UCSD-AML1 (cell line): ENCODE measurements around the gene PIP5KL1.

Source experiments
- DNase-seq: peaks from one replicate; lab custom pipeline; 2025; ENCODE audit not compliant: unreplicated experiment; lab: John Stamatoyannopoulos, UW

The PIP5KL1 gene, protein sequence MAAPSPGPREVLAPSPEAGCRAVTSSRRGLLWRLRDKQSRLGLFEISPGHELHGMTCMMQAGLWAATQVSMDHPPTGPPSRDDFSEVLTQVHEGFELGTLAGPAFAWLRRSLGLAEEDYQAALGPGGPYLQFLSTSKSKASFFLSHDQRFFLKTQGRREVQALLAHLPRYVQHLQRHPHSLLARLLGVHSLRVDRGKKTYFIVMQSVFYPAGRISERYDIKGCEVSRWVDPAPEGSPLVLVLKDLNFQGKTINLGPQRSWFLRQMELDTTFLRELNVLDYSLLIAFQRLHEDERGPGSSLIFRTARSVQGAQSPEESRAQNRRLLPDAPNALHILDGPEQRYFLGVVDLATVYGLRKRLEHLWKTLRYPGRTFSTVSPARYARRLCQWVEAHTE

DNA sequence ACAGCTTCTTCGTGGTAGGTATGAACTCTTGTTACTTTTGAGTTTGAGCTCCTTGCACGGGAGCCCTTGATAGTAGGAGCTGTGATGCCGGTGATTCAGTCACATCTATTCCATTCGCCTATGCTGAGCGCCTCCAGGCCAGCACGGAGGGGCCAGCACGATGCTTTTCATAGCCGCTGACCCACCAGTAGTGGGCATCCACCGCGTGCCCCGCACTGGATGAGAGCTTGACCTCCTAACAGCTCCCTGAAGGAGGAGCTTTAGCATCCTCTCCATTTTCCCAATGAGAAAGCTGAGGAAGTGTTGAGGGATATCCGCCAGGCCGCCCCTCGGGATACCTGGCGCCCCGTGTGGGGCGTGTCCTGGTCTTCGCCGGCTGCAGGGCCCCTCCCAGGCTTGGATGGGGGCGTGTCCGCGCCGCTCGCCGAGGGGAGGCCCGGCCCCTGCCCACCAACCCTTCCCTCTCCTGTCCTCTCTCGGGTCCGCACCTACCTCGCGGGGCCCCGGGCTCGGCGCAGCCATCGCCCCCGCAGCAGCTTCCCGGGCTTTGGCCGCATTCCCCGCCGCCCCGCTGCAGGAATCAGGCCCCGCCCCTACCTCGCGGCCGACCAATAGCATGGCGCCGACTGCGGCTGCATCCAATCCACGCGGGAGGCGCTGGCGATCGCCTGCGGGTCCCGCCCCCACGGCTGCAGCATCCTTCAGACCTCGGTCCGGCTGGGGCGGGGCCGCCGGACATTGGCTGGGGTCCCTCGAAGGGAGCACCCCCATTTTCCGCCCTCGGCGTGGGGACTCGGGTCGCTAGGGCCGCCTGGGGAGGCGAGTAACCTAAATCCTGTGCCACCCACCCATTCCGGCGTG is at the start of gene PIP5KL1:
Gene PIP5KL1, minus strand, starts transcription at position 547 of the 861 bp plus-strand sequence. Its CDS starts 25 bp downstream, at position 522.
- DNase-seq, result peak; percentile 75

DNA sequence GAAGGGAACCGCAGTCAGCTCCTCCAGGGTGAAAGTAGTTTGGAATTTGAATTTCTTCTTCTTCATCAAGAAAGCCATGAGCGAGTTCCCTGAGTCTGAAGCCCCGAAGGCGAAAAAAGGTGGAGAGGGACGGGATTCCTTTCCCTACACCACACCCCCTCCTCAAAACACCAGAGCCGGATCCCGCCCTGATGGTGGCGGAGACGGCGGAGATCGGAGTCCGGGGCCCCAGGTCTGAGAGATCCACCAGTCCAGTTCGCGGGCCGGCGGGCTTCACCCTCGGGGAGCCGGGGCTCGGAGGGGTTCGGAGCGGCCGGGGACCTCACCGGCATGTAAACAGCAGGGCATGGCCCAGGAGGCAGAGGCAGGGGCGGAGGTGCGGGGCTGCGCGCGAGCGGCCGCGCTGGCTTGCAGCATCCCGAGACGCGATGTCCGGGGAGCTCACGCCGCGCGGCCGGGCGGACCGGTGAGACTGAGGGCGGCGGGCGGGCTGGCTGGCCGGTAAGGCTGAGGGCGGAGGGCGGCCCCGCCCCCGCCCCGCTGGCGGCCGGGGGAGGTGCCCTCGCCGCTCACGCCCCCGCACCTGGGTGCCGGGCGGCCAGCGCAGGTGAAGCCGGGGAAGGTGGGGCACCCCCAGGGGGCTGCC is 49.6 kb upstream of the PIP5KL1 start:
- no peak for DNase-seq

DNA sequence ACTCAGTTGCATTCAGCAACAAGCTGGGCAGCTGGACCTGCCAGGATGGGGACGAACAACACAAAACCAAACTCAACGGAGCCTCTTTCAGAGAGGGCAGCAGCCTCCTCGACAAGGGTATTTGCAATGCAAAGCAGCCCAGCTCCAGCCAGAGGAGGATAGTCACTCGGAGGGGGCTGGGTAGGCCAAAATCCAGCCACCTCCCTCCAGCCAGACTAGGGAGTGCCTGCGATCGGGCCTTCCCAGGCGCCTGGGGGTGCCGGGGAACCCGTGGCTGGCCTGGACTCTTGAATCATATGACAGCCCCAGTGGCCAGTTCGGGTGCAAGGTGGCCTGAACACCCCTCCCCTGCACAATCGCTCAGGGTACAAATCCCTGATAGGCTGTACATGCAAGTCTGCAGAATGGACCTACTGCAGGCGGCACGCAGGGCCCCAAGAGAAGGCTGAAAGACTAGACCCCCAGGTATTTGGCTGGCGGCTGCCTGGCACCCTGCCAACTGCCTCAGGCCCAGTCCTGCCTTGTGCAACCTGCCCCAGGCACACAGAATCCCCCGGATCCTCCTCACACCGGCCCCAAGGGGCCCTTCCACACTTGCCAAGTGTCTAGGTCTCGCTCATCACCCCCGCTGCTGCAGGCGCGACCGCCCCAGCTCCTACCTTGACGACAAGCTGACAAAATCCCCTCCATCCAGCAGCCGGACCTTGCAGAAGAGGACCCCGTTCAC is 48.9 kb upstream of the PIP5KL1 start:
- DNase-seq, result no peak

DNA sequence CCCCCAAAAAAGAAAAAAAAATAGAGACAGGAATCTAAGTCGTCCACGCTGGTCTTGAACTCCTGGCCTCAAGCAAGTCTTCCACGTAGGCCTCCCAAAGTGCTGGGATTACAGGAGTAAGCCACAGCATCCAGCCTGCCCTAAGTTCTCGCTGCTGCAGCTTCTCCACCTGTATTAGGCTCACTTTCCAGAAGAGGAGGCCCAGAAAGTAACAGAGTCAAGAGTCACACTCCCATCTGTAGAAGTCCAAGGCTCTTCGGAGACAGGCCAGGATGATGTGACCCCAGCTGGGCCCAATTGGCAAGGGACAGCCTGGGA is 48.4 kb upstream of the PIP5KL1 start:
- no peak for DNase-seq

DNA sequence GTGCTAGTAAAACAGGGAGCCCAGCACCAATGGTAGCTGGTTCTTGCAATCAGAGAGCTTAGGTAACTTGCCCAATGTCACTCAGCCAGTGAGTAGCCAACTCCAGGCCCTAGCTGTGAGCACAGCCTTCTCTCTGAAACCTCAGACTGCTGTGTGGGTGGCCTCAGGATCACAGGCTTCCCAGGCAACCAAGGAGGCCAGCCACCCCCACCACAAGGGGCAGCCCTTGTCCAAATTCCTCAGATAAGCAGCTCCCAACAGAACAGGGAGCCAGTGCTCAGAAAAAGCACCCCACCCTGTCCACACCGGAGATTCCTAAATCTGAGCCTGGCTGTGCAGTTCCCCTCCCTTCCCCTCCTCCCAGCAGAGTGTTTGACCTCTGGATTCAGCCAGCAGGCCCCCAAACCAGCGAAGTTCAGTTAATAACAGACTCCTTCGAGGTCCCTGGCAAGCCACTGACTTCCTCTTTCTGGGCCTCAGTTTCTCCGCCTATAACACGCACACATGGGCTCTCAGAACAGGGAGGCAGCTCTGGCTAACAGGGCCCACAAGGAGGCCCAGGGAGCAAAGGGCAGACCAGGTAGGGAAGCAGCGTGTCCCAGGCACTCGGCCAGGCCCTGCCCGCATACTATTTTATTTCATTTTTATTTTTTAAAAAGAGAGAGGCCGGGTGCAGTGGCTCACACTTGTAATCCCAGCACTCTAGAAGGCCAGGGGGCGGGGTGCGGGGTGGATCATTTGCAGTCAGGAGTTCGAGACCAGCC is 47.5 kb upstream of the PIP5KL1 start:
- no peak for DNase-seq

DNA sequence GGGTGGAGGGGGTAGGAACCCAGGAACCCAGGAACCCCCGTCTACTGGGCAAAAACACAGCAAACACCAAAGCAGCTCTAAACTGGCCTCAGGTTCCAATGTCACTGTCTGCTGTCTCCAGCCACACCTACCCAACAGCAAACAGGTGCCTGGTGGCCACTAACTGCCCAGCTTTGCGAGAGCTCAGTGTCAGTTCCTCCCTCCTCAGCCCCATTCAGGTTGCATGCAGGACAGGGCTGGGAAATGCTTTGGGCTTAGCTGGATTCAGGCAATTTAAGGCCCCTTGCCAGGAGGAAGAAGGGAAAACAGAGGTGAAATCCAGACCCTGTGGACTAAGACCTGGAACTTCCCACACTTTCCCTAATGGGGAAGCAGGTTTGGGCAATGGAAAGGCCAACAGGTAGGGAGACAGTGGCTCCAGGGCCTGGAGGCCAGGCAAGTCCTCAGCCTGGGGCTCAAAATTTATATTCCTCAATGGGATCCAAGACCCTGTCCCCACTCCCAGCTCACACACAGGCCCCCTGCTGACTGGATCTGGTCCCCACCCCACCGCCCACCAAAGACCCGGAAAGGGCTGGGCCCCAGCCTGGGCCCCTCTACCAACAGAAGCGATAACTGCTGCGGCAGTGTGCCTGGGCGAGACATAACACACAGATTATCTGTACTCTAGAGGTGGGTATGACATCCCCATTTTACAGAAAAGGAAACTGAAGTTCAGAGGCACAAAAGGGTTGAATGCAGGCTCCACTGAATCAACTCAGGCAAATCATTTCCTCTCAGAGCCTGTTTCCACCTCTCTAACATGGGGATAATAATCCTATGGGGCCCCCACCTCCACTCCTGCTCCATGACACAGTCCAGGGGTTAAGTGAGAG is 46.7 kb upstream of the PIP5KL1 start:
- no peak for DNase-seq

DNA sequence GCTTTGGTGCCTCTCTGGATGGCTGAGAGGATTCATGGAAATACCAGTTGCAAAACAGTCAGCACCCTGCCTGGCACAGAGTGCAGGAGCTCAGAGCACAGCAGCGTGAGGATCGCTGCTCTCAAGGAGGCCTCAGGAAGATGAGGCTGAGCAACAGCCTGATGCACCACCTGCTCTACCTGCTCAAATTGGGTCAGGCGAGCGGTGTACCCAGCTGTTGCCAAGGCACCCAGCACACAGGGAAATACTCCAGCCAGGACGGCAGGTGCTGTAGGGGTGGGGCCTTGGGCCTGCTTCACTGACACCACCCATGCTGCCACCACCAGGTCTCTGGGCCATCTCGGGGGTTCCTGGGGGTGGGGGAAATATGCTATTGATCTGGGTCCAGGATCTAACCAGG is 45.9 kb upstream of the PIP5KL1 start:
- DNase-seq, result no peak

DNA sequence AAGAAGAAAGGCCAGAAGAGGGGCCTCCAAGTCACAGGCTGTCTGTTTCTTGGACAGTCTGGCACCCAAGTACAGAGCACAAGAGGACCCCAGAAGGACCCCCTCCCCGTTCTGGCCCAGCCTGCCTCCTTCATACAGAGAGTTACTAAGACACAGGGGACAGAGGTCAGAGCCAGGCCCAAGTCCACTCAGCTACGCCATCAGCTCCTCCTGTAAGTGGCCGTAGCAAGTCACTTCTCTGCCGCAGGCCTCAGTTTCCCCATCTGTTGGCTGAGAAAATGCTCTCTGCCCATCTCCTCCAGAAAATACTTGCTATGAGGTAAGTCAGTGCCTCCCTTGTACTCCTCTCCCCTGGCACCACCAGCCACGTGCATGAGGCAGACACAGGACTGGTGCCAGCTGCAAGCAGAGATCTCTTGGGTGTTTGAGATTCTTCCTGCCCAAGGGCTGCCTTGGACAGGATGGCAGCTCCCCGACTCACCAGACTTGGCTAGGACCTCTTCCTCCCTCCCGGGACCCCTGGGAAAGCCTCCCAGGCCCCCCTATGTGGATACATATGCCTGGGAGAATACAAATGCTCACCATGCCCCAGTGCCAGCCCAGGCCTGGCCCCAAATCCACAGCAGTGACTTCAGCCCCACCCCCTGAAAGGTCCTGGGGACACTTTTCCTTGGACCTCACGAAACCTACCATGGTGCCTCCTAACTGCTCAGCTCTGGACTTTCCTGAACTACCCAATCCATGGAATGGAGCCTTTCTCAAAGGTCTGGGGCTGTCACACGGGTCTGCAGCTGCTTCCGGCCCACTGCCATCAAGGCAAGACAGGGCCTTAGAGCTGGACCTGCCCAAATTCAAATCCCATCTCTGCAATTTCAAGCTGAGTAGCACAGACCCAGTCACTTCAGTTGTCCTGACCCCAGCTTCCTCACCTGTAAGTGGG is 45.1 kb upstream of the PIP5KL1 start:
- no peak for DNase-seq

DNA sequence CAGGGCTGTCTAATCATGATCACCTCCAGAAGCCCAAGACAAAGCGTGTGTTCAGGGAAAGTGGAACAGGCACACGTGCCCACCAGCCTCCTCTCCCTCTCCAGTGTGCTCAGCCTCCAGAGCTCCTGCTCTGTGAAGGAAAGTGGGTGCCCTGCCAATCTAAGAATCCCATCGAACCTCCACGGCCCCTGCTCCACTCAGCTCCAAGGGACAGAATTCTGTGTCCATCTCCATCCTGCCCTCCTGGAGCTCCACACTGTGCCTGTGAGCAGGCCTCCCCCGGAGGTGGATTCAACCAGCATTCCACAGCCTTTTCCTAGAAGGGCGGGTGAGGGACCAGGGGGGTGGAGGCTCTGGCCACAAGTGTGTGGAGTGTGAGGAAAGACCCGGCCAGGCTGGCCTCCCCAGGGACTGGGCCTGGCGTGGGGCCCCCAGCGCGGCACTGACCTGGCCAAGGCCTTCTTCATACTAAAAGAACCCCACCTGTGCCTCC is 44.2 kb upstream of the PIP5KL1 start:
- DNase-seq, result no peak

DNA sequence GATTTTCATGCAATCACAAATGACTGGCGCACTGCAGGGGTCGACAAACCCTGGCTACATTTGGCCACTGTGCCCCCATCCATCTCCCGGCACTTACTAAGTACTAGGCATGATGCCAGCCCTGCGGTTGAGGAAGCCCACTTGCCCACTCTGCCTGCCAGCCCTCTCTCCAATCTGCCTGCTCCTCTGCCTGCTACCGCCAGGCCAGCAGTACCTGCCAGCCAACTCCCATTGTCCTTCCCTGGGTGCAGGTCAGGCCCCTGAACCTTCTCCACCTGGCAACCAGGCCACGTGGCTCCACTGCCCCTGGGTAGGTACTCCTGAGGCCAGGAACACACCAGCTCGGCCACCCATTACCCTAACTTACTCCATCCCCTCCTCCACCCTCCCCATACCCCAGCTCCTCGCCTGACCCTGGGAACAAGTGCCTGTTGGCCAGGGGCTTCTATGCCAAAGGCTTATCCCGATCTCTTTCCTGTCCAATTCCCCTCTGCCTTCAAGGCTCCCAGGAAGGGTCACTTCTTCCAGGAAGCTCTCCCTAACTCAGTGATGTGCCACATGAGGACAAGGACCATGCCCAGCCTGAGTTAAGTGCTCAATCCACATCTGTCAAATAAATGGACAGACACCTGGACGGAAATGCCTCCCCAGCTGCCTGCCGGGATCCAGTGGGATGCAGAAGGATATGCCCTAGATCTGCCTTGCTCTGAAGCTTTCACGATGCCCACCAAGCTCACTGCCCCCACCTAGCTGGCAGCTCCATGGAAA is 43.6 kb upstream of the PIP5KL1 start:
- no peak for DNase-seq

DNA sequence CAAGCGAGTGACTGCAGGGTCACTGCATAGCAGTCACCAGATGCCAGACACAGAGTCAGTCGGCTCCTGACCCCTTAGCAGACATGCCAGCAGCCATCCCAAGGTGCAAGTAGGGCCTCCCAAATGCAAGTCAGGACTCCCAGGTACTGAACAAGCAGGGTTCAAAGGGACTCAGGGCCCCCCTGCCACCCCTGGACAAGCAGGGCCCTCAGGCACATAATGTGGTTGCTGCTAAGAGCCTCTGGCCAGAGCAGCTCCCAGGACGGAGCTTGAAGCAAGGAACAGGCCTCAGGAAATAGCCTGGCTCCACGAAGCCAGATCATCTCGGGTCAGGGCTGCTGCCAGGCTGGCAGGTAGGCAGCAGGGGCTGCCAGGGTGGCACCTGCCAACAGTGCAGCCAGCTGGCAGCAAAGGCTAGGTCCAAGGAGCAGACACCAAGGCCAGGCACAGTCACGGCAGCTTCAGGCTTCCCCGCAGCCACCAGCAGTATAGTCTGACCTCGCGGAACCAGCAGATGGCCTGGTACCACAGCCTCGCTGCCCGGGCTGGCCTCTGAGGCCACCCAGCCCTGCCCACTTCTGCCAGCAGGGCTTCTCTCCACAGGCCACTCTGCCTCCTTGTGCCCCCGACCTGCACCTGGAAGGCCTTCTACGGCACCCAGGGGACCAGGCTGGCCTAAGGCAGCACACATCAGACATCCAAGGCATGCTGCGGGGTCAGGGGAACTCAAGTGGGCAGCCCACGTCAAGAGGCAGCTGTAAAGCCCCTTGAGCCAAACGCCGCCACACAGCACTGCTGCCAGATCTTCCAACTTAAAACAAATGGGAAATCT is 42.8 kb upstream of the PIP5KL1 start:
- no peak for DNase-seq

DNA sequence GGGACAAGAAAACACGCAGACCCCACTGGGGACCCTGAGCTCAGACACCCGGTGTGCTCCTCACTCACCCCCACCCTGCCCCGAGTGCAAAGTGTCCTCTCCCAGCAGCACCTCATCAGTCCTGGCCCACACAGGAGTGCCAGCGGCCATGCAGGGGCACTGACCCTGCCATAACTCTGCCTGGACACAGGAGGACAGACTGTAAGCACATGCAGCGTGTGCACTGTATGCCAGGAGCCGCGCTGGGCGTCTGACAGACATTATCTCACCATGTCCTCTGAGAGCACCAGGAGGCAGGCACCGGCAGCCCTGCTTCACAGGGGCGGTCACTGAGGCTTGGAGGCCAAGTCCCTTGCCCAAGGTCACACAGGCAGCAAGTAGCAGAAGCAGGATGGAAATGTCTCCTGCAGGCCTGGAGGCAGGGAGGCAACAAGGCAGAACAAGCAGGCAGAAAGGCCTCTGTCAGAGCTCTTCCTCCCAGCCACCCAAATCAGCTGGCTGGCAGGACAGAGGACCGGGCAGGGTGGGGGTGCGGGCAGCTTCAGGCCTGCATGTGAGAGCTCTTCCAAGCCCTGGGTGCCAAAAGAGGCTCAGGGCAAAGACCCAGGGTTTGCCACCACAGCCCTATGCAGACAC is 41.8 kb upstream of the PIP5KL1 start:
- no peak for DNase-seq

DNA sequence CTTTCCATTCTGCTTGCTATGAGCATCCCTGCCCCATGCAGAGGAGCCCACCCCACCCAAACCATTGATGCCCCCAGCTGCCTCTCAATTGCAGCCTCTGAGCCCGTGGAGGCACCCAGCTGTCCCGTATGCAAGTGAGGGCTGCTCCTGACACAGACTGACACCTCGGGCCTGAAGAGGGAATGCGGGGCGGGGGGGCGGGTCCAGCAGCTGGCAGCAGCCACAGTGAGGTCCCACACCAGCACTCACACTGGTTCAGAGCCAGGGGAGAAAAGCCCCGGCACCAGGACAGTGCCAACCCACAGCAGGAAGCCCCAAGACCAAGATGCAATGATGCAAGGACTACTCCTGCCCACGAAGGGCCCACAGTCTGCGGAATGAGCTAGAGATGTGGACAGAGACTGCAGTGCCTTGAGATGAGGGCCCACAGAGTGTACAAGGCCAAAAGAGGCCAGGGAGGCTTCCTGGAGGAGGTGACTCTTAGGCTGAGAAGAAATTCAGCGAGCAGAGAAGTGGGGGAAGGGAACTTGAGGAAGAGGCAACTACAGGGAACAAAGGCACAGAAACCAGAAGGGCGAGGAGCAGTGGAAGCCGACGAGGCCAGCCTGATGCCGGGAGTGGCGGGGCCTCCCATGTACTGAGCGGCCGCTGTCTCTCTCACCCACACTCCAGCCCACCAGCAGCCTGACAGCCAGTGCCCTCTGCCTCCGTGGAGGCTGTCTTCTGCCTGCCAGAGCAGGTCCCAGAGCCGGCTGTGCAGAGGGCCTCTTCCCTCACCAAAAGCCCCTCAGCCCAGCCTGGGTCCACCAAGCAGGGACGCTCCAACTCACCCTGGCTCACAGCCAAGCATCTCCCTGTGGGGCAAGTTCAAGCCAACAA is 41.0 kb upstream of the PIP5KL1 start:
- no peak for DNase-seq

DNA sequence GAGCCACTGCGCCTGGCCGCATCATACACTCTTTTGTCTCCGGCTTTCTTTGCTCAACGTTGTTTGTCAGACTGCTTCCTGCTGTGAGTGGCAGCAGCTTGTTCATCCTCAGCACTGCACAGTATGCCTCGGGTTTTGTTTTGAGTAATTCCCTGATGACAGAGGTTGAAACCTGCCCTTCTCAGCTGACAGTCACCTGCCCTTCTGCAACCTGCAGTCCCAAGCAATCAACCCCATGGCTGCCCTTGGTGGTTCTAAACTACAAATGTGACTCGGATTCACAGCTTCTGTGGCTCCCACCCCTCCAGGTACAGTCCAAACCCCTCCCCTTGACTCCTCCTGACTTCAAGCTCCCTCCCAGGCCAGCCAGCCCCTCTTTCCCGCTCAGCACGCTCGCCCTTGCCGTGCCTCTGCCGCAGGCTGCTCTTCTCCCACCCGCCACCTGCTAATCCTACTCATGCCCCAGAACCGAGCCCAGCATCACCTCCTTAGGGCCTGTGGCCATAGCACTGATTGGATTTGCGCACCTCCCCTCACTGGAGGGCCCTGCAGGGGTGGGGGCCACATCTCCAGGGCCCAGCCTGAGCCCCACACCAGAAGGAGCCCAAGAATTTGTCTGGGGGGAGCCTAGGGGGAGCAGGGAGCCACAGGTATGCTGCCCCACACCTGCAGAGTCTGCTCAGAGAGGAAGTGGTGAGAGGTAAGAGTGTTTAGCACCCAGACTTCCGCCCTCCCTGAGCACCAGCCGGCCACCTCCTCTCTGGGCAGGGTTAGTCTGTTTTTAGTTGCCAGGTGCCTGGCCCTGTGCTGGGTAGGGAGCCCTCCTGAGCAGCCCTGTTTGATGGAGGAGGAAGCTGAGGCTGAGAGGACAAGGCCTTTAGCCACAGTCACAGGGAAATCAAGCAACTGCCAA is 40.1 kb upstream of the PIP5KL1 start:
- no peak for DNase-seq
